ENCODE data around the gene CYP3A4. TPM values are rescaled to one million over a fixed set of nuclear protein-coding genes. Genes with fewer than 3 reads are reported as not detected.
A peak's percentile ranks its signal among the peaks of the same experiment; 100 is the strongest.

The CYP3A4 gene
- total and polyA plus RNA-seq, 2 of the 13 experiments (the other 11 are each of a cell fraction or from before 2014, with no cell fraction given) = 0.11 to 0.24 TPM

DNA sequence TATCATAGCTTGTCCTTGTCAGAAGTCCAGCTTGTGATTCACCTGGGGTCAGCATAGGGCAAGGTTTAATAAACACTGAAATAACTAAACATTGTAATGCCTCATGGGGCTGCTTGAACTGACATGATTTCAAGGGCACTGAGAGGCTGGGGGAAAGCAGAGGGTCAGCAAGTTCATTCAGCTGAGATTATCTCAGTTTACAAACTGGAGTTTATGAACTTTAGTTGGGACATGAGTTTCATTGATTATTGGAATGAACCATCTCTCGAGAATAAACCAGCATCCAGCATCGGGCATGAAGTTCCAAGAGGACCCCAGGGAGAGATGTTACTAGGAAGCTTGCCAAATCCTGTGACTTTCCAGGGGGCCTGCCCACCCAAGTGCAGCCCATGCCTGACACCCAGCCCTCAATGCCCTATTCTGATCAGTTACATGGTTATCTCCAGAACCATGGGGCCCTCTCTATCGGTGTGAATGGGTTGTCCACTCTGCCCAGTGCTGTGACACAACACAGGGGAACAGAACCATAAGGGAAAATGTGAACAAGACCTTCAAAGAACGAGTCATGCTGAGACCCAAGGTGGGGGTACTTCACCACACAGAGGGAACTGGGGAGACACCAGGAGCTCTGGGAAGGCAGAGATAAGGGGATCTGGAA is 41.1 kb downstream of the CYP3A4 start (continued):
- TF ChIP-seq SMAD3 (CRISPR knock-in tag; IDR thresholded peaks at IDR 0.05) (0 out of 2 replicates have a peak, but pooled peaks have one; percentile 66), TGIF2 (CRISPR knock-in tag; IDR thresholded peaks at IDR 0.05) (no peak), GATA4 (IDR thresholded peaks at IDR 0.05; ENCODE audit: borderline replicate concordance, low read depth) (peak; percentile 32; the same call in 1 of the 2 replicates), CREB1 (IDR thresholded peaks at IDR 0.05) (no peak), CREB1 (CRISPR knock-in tag; IDR thresholded peaks at IDR 0.05) (peak; percentile 41; the same call in 1 of the 2 replicates), FOSL2 (CRISPR knock-in tag; IDR thresholded peaks at IDR 0.05) (peak; percentile 94), SATB2 (CRISPR knock-in tag; IDR thresholded peaks at IDR 0.05) (no peak), POGZ (CRISPR knock-in tag; IDR thresholded peaks at IDR 0.05) (peak; percentile 57), MEF2D (CRISPR knock-in tag; IDR thresholded peaks at IDR 0.05) (peak; percentile 71; the same call in 1 of the 2 replicates), CBX5 (CRISPR knock-in tag; IDR thresholded peaks at IDR 0.05; ENCODE audit: borderline replicate concordance) (peak; percentile 40; the same call in 1 of the 2 replicates), CBFB (CRISPR knock-in tag; IDR thresholded peaks at IDR 0.05) (no peak), IRF2 (CRISPR knock-in tag; IDR thresholded peaks at IDR 0.05) (peak; percentile 74), SALL1 (CRISPR knock-in tag; IDR thresholded peaks at IDR 0.05) (peak; percentile 92)
- TF ChIP-seq, protein P1, sequence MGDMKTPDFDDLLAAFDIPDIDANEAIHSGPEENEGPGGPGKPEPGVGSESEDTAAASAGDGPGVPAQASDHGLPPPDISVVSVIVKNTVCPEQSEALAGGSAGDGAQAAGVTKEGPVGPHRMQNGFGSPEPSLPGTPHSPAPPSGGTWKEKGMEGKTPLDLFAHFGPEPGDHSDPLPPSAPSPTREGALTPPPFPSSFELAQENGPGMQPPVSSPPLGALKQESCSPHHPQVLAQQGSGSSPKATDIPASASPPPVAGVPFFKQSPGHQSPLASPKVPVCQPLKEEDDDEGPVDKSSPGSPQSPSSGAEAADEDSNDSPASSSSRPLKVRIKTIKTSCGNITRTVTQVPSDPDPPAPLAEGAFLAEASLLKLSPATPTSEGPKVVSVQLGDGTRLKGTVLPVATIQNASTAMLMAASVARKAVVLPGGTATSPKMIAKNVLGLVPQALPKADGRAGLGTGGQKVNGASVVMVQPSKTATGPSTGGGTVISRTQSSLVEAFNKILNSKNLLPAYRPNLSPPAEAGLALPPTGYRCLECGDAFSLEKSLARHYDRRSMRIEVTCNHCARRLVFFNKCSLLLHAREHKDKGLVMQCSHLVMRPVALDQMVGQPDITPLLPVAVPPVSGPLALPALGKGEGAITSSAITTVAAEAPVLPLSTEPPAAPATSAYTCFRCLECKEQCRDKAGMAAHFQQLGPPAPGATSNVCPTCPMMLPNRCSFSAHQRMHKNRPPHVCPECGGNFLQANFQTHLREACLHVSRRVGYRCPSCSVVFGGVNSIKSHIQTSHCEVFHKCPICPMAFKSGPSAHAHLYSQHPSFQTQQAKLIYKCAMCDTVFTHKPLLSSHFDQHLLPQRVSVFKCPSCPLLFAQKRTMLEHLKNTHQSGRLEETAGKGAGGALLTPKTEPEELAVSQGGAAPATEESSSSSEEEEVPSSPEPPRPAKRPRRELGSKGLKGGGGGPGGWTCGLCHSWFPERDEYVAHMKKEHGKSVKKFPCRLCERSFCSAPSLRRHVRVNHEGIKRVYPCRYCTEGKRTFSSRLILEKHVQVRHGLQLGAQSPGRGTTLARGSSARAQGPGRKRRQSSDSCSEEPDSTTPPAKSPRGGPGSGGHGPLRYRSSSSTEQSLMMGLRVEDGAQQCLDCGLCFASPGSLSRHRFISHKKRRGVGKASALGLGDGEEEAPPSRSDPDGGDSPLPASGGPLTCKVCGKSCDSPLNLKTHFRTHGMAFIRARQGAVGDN (CRISPR knock-in tag; IDR thresholded peaks at IDR 0.05) = peak; percentile 21; the same call in 1 of the 2 replicates
- TF ChIP-seq, protein P2, sequence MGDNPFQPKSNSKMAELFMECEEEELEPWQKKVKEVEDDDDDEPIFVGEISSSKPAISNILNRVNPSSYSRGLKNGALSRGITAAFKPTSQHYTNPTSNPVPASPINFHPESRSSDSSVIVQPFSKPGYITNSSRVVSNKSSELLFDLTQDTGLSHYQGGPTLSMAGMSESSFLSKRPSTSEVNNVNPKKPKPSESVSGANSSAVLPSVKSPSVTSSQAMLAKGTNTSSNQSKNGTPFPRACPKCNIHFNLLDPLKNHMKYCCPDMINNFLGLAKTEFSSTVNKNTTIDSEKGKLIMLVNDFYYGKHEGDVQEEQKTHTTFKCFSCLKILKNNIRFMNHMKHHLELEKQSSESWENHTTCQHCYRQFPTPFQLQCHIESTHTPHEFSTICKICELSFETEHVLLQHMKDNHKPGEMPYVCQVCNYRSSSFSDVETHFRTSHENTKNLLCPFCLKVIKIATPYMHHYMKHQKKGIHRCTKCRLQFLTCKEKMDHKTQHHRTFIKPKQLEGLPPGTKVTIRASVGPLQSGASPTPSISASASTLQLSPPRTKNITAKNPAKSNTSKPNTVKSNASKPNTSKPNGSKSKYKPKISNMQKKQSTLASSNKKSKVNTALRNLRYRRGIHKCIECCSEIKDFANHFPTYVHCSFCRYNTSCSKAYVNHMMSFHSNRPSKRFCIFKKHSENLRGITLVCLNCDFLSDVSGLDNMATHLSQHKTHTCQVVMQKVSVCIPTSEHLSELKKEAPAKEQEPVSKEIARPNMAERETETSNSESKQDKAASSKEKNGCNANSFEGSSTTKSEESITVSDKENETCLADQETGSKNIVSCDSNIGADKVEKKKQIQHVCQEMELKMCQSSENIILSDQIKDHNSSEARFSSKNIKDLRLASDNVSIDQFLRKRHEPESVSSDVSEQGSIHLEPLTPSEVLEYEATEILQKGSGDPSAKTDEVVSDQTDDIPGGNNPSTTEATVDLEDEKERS (CRISPR knock-in tag; IDR thresholded peaks at IDR 0.05) = peak; percentile 48; the same call in 1 of the 2 replicates
- TF ChIP-seq, protein P3, sequence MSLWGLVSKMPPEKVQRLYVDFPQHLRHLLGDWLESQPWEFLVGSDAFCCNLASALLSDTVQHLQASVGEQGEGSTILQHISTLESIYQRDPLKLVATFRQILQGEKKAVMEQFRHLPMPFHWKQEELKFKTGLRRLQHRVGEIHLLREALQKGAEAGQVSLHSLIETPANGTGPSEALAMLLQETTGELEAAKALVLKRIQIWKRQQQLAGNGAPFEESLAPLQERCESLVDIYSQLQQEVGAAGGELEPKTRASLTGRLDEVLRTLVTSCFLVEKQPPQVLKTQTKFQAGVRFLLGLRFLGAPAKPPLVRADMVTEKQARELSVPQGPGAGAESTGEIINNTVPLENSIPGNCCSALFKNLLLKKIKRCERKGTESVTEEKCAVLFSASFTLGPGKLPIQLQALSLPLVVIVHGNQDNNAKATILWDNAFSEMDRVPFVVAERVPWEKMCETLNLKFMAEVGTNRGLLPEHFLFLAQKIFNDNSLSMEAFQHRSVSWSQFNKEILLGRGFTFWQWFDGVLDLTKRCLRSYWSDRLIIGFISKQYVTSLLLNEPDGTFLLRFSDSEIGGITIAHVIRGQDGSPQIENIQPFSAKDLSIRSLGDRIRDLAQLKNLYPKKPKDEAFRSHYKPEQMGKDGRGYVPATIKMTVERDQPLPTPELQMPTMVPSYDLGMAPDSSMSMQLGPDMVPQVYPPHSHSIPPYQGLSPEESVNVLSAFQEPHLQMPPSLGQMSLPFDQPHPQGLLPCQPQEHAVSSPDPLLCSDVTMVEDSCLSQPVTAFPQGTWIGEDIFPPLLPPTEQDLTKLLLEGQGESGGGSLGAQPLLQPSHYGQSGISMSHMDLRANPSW (CRISPR knock-in tag; IDR thresholded peaks at IDR 0.05; ENCODE audit: borderline replicate concordance) = peak; percentile 49; the same call in 1 of the 2 replicates
- TF ChIP-seq, protein P4, sequence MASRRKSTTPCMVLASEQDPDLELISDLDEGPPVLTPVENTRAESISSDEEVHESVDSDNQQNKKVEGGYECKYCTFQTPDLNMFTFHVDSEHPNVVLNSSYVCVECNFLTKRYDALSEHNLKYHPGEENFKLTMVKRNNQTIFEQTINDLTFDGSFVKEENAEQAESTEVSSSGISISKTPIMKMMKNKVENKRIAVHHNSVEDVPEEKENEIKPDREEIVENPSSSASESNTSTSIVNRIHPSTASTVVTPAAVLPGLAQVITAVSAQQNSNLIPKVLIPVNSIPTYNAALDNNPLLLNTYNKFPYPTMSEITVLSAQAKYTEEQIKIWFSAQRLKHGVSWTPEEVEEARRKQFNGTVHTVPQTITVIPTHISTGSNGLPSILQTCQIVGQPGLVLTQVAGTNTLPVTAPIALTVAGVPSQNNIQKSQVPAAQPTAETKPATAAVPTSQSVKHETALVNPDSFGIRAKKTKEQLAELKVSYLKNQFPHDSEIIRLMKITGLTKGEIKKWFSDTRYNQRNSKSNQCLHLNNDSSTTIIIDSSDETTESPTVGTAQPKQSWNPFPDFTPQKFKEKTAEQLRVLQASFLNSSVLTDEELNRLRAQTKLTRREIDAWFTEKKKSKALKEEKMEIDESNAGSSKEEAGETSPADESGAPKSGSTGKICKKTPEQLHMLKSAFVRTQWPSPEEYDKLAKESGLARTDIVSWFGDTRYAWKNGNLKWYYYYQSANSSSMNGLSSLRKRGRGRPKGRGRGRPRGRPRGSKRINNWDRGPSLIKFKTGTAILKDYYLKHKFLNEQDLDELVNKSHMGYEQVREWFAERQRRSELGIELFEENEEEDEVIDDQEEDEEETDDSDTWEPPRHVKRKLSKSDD (CRISPR knock-in tag; IDR thresholded peaks at IDR 0.05; ENCODE audit: low read depth) = no peak

Data from HepG2 (cell line).